Activated naive CD4-positive, alpha-beta T cell (primary cell): ENCODE data around the gene SUPT3H.
"Not testable (repeated sequence)": the region's sequence is repeated elsewhere in the genome, so short reads cannot be mapped to it uniquely, and the experiment has no call there.

ENCODE experiments used
- DNase-seq, 4 experiments: peaks; one replicate each; lab custom pipeline; 2025; lab: John Stamatoyannopoulos, UW

The SUPT3H gene

DNA sequence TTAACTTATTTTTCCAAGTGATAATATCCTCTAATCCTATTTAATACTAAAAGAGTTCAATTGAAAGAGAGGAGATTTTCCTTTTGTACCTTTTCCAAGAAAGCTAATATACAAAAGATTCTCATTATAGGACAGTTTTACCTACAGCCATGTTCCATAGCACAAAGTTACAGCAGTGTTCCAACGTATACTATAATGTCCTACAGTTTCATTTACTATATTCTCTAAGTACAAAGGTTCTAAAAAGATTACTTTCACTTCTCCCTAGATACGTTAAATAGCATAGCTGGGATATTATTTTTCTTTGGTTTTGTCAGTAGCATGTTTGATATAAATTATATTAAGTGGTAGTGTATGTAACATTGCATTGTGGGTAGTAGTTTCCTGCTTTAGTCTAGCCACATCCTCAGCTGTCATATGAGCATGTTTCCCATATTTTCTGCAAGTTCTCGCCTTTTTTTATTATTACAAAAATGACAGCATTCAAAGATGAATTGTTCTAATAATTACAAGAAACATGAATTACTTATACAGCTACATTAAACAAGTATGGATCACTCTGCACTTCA is 54.0 kb downstream of the SUPT3H start:
- DNase-seq: no peak

DNA sequence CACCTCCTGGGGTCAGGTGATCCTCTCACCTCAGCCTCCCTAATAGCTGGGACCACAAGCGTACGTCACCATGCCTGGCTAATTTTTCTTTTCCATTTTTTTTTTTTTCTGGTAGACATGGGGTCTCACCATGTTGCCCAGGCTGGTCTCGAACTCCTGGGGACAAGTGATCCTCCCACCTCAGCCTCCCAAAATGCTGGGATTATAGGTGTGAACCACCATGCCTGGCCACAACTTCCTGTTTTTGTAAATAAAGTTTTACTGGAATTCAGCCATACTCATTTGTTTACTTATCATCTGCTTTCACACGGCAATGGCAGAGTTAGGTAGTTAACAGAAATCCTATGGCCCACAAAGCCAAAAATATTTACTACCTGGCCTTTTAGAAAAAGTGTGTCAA is 57.4 kb downstream of the SUPT3H start:
- no peak for DNase-seq

DNA sequence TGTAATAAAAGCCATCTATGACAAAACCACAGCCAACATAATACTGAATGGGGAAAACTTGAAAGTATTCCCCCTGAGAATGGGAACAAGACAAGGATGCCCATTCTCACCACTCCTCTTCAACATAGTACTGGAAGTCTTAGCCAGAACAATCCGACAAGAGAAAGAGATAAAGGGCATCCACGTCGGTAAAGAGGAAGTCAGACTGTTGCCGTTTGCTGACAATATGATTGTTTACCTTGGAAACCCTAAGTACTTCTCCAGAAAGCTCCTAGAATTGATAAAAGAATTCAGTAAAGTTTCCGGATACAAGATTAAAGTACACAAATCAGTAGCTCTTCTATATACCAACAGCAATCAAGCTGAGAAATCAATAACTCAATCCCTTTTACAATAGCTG is 63.6 kb downstream of the SUPT3H start:
- DNase-seq: no peak

DNA sequence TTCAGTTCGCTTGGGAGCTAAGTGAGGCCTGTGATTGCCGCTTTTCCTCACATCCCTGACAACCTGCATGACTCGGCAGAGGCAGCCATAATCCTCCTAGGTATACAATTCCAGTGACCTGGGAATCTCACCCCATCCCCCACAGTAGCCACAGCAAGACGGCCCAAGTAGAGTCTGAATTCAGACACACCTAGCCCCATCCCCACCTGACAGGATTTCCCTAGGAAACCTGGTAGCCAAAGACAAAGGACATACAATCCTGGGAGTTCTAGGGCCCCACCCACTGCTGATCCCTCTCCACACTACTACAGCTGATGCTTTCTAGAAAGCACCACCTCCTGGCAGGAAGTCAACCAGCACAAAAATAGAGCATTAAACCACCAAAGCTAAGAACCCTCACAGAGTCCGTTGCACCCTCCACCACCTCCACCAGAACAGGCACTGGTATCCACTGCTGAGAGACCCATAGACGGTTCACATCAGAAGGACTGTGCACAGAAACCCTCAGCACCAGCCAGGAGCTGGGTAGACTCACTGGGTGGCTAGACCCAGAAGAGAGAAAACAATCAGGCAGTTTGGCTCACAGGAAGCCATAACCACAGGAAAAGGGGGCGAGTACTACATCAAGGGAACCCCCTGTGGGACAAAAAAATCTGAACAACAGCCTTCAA is 67.5 kb downstream of the SUPT3H start:
- DNase-seq: no peak

DNA sequence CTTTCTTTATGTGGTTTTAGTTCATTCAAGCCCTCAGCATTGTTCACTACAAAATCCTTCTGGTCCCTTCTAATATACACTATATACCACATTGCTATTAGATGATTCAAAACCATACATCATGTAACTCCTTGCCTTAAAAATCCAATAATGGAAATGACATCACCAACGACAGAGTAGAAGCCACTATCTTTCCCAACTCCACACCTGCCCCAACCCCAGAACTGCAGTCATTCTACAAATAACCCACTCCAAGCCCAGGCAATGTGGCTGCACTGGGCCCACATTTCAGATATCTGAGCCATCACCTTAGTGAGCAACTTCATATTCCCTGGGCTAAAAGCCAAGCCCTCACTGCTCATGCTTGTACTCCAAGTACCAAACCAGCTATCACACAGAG is 72.2 kb downstream of the SUPT3H start:
- no peak for DNase-seq

DNA sequence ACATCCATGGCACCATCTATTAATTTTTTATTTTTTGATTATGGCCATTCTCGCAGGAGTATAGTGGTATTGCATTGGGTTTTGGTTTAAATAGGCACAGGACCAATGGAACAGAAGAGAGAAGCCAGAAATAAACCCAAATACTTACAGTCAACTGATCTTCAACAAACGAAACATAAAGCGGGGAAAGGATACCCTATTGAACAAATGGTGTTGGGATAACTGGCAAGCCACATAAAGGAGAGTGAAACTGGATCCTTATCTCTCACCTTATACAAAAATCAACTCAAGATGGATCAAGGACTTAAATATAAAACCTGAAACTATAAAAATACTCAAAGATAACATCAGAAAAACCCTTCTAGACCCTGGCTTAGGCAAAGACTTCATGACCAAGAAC is 74.9 kb downstream of the SUPT3H start:
- no peak for DNase-seq

DNA sequence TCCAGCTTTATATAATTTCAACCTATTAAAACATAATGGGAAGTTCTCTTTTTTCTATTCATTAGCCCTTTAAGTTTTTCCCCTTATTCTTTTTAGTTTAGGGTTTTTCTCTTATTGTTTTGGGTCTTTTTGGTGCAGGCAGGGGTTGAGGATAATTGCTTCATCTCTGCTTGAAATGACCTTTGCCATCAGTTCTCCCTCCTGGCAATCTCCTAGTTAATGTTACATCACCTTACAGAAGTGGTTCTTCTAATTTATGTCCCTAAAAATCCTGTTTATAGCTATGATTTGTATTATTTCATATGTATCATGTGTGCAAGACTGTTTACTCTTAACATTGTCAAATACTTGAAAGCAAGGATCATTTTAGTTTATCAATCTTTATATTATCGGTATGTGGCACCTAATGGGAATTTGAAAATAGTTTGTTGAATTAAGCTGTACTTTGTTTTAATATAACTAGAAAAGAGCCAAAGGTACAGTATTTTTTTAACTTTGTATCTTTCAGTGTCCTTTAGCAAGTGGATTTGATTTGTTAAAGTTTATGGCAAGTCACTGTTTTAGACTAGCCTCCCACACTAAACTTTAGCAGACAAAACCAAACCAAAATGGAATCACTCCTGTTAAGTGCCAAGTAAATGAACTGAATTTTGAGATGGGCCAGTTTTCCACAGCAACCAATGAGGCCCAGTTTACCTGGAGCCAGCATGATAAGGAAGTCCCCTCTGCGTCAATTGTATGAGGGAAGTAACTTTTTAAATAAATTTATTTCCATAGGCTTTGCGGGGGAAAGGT is 76.2 kb downstream of the SUPT3H start:
- DNase-seq: no peak

DNA sequence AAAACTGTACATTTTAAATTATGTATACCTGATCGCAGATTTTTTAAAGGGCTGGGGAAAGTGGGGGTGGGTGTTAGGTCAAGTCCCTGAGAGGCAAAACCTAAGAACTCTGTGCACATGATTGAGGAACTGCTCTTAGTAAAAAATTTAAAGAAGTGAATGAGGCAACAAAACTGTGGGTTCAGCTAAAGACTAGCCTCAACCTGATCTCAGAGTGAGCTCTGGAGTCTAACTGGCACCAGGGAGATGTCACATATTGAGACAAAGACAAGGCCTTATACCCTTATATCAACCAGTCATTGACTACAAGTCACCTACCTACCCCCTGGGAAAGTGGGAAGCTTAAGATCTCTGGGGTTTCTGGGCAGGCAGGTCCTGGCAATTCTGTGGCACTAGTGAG is 77.0 kb downstream of the SUPT3H start:
- DNase-seq: no peak

DNA sequence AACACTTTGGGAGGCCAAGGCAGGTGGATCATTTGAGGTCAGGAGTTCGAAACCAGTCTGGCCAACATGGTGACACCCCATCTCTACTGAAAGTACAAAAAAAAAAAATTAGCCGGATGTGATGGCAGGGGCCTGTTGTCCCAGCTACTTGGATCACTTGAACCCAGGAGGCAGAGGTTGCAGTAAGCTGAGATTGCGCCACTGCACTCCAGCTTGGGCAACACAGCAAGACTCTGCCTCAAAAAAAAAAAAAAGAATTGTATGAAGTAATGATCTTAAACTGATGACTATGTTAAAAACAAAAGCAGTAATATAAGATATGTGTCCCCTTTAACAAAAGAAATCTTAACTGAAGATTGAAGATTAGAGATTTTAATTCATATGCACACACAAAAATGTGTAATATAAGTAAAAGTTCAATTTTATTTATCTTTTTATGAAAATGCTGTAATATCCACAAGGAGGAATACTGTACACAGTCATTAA is 78.6 kb downstream of the SUPT3H start:
- DNase-seq: no peak

DNA sequence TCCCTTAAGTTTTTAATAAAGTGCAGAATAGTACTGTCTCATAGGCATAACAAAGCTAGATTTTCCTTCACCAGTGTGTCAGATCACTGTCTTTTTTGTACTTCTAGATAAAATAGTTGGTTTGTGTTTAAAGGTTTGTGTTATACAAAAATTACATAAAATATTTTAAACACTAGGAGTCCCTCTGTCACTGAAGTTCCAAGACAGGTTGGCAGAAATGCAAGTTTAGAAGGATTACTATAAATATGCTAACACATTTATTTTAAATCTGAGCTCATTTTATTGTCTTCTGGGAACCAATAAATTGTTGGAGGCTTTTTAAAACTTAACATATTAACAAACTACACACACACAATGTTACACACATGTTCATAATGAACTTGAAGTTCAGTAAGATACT is 80.4 kb downstream of the SUPT3H start:
- DNase-seq: no peak

DNA sequence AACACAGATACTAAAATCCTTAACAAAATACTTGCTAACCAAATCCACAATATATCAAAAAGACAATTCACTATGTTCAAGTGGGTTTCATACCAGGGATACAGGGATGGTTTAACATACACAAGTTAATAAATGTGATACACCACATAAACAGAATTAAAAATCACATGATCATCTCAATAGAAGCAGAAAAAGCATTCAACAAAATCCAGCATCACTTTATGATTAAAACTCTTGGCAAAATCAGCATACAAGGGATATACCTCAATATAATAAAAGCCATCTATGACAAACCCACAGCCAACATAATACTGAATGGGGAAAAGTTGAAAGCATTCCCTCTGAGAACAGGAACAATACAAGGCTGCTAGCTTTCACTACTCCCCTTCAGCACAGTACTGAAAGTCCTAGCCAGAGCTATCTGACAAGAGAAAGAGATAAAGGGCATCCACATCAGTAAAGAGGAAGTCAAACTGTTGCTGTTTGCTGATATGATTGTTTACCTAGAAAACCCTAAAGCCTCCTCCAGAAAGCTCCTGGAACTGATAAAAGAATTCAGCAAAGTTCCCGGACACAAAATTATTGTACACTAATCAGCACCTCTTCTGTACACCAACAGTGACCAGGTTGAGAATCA is 83.6 kb downstream of the SUPT3H start:
- not testable (repeated sequence) for DNase-seq

DNA sequence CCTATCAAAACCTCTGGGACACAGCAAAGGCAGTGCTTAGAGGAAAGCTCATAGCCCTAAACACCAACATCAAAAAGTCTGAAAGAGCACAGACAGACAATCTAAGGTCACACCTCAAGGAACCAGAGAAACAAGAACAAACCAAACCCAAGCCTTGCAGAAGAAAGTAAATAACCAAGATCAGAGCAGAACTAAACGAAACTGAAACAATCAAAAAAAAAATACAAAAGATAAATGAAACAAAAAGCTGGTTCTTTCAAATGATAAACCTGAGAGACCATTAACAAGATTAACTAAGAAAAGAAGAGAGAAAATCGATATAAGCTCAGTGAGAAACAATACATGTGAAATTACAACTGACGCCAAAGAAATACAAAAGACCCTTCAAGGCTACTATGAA is 84.4 kb downstream of the SUPT3H start:
- DNase-seq: no peak

DNA sequence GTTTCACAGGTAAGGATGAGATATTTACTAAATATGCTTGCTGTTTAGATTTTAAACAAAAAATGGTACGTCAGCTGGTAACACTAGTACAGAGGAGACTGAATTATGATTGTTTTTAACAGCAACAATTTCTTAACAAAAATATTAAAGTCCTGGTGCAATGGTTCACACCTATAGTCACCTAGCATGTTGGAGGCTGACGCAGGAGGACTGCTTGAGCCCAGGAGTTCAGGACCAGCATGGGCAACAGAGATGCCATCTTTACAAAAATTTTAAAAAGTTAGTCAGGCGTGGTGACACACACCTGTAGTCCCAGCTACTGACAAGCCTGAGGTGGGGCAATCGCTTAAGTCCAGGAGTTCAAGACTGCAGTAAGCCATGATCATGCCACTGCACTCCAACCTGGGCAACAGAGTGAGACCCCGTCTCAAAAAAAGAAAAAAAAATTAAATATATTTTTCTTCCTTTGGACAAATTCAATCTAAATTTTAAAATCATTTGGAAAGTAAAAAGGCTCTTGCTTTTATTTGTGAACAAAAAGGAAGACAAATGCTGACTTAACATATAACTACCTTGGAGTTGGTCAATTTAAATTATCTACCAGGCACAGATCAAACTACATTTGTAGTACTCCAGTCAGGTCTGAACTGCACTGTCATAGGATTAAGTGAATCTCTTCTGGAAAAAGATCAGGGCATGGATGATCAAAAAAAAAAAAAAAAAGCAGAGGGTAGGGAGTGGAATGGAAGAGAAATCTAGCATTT is 87.8 kb downstream of the SUPT3H start:
- DNase-seq: no peak

DNA sequence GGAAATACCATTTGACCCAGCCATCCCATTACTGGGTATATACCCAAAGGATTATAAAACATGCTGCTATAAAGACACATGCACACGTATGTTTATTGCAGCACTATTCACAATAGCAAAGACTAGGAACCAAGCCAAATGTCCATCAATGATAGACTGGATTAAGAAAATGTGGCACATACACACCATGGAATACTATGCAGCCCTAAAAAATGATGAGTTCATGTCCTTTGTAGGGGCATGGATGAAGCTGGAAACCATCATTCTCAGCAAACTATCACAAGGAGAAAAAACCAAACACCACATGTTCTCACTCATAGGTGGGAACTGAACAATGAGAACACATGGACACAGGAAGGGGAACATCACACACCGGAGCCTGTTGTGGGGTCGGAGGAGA is 91.0 kb downstream of the SUPT3H start:
- not testable (repeated sequence) for DNase-seq

DNA sequence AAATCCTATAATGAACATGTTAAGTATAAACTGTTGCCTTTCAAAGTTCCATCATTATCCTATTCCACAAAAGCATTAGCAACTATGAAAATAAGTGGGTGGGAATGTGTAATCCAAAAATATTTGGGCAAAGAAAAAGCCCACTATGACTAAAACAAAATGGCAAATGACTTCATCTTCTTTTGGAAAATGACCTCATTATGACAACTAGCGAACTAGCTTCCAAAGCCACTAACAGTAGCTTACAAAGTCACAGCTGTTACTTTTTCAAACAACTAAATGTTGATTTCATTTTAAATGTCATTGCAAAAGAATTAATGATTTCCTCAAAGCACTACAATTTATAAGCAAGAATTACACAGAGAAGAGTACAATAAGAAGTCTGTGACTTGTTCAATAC is 99.4 kb downstream of the SUPT3H start:
- no peak for DNase-seq

DNA sequence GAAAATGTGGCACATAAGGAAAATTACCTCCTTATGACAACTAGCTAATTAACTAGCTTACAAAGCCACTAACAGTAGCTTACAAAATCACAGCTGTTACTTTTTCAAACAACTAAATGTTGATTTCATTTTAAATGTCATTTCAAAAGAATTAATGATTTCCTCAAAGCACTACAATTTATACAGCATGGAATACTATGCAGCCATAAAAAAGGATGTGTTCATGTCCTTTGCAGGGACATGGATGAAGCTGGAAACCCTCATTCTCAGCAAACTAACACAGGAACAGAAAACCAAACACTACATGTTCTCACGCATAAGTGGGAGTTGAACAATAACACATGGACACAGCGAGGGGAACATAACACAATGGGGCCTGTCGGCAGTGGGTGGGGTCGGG is 100.0 kb downstream of the SUPT3H start:
- not testable (repeated sequence) for DNase-seq

DNA sequence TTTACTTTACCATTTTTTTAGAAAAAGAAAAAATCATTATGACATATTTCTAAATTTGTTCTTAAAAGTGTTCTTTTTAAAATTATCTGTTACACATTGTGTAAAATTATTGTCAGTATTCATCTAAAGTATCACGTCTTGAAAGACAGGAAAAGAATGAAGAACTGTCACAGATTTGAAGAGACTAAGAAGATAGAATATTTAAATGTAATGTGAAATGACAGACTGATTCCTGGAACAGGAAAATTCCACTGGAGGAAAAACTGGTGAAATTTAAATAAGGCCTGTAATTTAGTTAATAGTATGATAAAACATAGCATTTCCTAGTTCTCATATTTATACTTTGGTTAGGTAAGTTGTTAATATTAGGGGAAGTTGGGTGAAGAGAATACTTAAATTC is 102.4 kb downstream of the SUPT3H start:
- DNase-seq: no peak

DNA sequence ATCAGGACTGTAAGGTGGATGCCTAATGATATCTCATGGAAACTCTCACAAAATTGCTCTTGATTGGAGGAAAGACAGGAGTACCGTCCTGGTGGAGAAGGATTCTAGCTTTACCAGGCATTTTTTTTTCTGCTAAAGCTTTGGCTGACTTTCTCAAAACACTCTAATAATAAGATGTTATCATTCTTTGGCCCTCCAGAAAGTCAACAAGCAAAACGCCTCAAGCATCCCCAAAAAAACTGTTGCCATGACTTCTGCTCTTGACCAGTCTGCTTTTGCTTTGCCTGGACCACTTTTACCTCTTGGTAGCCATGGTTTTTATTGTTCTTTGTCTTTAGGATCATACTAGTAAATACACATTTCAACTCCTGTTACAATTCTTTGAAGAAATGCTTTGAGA is 105.1 kb downstream of the SUPT3H start:
- DNase-seq: no peak

DNA sequence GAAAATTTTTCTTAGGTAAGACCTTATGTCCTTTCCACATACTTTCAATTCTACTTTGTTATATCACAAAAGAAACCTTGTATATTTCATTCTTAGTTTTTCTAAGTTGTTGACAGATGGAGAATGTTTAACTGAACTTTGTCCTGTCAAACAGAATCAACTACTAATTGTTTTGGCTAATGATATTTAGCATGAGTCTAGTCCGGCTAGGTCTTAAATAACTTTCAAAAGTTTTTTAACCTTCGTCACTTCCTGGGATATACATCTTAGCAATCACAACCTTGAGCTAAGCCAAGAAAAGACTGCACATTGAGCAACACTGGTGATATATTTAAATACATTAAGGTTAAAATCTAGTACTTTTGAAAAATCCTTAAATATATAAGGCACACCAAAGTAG is 112.5 kb downstream of the SUPT3H start:
- no peak for DNase-seq

DNA sequence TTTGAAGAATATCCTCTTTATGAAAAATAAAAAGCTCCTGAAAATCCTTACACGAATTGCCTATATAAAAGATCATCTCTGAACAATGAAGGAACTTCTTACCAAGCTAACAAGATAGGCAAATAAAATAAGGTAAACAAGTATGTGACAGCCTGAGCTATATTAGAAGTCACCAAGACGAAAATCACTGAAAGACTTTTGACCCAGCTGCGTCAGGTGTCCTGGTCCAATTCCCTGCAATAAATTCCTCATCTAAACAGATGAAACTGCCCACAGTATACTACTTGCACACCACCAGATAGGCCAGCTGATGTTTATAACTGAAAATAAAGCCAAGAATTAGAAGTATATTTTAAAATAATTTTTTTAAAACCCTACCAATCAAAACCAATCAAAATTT is 117.0 kb downstream of the SUPT3H start:
- DNase-seq: no peak

DNA sequence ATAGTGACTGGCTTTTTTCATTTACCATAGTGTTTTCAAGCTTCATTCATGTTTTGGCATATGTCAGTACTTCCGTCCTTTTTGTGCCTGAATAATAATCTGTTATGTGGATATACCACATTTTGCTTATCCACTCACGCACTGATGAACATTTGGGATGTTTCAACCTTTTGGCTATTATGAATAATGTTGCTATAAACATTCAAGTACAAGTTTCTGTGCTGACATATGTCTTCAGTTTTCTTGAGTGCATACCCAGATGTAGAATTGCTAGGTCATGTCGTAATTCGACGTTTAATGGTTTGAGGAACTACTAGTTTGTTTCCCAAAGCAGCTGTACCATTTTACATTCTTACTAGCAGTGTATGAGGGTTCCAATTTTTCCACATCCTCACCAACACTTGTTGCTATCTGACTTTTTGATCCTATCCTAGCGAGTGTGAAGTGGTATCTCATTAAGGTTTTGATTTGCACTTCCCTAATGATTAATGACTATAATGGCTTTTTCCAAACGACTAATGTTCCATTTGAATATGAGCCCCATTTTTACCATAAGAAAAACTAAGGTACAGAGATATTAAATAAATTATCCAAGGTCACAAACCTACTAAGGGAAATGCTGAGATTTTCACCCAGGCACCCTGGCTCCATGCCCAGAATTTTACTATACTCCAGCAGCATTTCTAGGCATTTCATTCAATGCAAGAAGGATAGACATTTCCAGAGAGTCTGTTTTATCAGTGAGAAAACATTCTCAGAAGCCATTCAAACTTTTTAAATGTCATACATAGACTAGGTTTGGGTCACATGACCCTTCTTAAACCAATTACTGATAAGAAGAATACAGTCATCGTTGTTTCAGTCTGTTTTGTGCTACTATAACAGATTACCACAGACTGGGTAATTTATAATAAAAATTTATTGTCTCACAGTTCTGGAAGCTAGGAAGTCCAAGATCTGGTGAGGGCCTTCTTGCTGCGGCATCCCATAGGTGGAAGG is 120.7 kb downstream of the SUPT3H start:
- DNase-seq: no peak
